GM12878 (cell line): Measurements from ENCODE around the gene HMX3. TPM values are rescaled to one million over a fixed set of nuclear protein-coding genes. Genes with fewer than 3 reads are reported as not detected.
A peak's percentile ranks its signal among the peaks of the same experiment; 100 is the strongest.

Source experiments
- ATAC-seq: fragments of 200-7000 bp; cut with Tn5 transposase; 3 replicates; pipeline ENCODE4 v1.9.1; 2020; ENCODE audit warnings: mild to moderate bottlenecking, moderate library complexity
- BruUV-seq: library from RNA; stranded (reverse); fragments of 400-500 nt; replicated peaks from 2 replicates; lab custom pipeline; 2021; lab: Mats Ljungman, UMichigan
- CTCF ChIA-PET: fragments of 300-600 bp; sonication (Branson Sonifier 250); formaldehyde crosslinking; extraction: SDS; loops from one replicate; lab custom pipeline; 2021; ENCODE audit warnings: inconsistent platforms; lab: Yijun Ruan, JAX
- POLR2A ChIA-PET: fragments of 350-600 bp; formaldehyde crosslinking; extraction: SDS; loops from one replicate; lab custom pipeline; 2021; ENCODE audit warnings: inconsistent platforms; lab: Charles Lee
- RAD21 ChIA-PET: fragments of 300-600 bp; sonication (Branson Sonifier 250); formaldehyde crosslinking; loops from one replicate; lab custom pipeline; 2023; ENCODE audit warnings: antibody characterized with exemption; ENCODE audit not compliant: unreplicated experiment; lab: Charles Lee
- SMC1A ChIA-PET: fragments of 300-600 bp; sonication (Branson Sonifier 250); formaldehyde crosslinking; loops from one replicate; lab custom pipeline; 2023; ENCODE audit not compliant: unreplicated experiment, uncharacterized antibody; lab: Charles Lee
- DNase-seq: peaks from one replicate; pipeline ENCODE4 v3.0.0-alpha.2; 2011; ENCODE audit warnings: low read depth, low spot score
- FAIRE-seq: peaks from 3 replicates; lab custom pipeline; 2011; peaks lifted over from hg19 to GRCh38; lab: Jason Lieb, UNC
- H2AFZ ChIP-seq: 2 replicates; pipeline ENCODE4 v1.6.0; 2011; ENCODE audit warnings: low read depth, low read length, control low read depth; ENCODE audit not compliant: control insufficient read depth
- H3K27ac ChIP-seq: 2 replicates; pipeline ENCODE4 v1.5.1; 2011; ENCODE audit warnings: control low read depth; ENCODE audit not compliant: control insufficient read depth, insufficient read depth
- H3K27me3 ChIP-seq, 2 experiments: replicated peaks in 1 of 2; 2 replicates each; pipeline versions ENCODE4 v1.6.0 to v1.6.1; 2011; ENCODE audit warnings: low read length in 1 of 2; ENCODE audit not compliant: control insufficient read depth in 2 of 2, insufficient read depth in 2 of 2
- H3K36me3 ChIP-seq, 2 experiments: 2 replicates each; pipeline ENCODE4 v1.5.1; 2011; ENCODE audit warnings: low read length in 1 of 2; ENCODE audit not compliant: control insufficient read depth in 2 of 2, insufficient read depth in 2 of 2
- H3K4me1 ChIP-seq: 2 replicates; pipeline ENCODE4 v1.6.1; 2011; ENCODE audit warnings: mild to moderate bottlenecking, low read length, moderate library complexity, mixed read lengths; ENCODE audit not compliant: control insufficient read depth, insufficient read depth
- H3K4me2 ChIP-seq: 2 replicates; pipeline ENCODE4 v1.6.0; 2011; ENCODE audit warnings: control low read depth; ENCODE audit not compliant: control insufficient read depth, insufficient read depth
- H3K4me3 ChIP-seq: fragments of 200-600 bp; sonication (generic); 2 replicates; pipeline ENCODE4 v1.5.1; 2016
- H3K79me2 ChIP-seq: 2 replicates; pipeline ENCODE4 v1.6.0; 2011; ENCODE audit warnings: low read length; ENCODE audit not compliant: control insufficient read depth, insufficient read depth
- H3K9ac ChIP-seq: 2 replicates; pipeline ENCODE4 v1.8.0; 2011; ENCODE audit warnings: low read length, control low read depth, mixed read lengths; ENCODE audit not compliant: control insufficient read depth, insufficient read depth
- H3K9me3 ChIP-seq: replicated peaks from 3 replicates; pipeline ENCODE4 v1.5.1; 2011; ENCODE audit warnings: mild to moderate bottlenecking, low read length; ENCODE audit not compliant: control insufficient read depth, insufficient read depth
- H4K20me1 ChIP-seq: 2 replicates; pipeline ENCODE4 v1.6.0; 2011; ENCODE audit not compliant: control insufficient read depth, insufficient read depth
- BHLHE40 ChIP-seq, 2 experiments: fragments of 450-650 bp in 1 of 2; IDR thresholded peaks; 2 replicates each; pipeline ENCODE4 v1.6.1; 2011 to 2017; ENCODE audit warnings: low read depth in 2 of 2, borderline replicate concordance in 1 of 2, improper control_type of control experiment in 1 of 2, low read length in 1 of 2, mild to moderate bottlenecking in 1 of 2
- CBX5 ChIP-seq: sonication (generic); IDR thresholded peaks from 2 replicates; pipeline ENCODE4 v1.6.1; 2016; ENCODE audit warnings: low read depth, moderate library complexity, mild to moderate bottlenecking, inconsistent platforms
- CHD4 ChIP-seq: fragments of 200-600 bp; sonication (generic); IDR thresholded peaks from 2 replicates; pipeline ENCODE4 v1.6.1; 2016; ENCODE audit warnings: mild to moderate bottlenecking
- JUNB ChIP-seq: IDR thresholded peaks from 2 replicates; pipeline ENCODE4 v1.6.1; 2016; ENCODE audit warnings: antibody characterized with exemption, mild to moderate bottlenecking
- NFYB ChIP-seq: IDR thresholded peaks from 2 replicates; pipeline ENCODE4 v1.6.1; 2011; ENCODE audit warnings: low read depth, mild to moderate bottlenecking, low read length, improper control_type of control experiment, moderate library complexity; ENCODE audit not compliant: insufficient read depth
- NKRF ChIP-seq: fragments of 450-650 bp; conservative IDR thresholded peaks from 2 replicates; pipeline ENCODE4 v1.6.1; 2017; ENCODE audit warnings: mild to moderate bottlenecking, moderate library complexity
- POLR2A ChIP-seq: IDR thresholded peaks from 2 replicates; pipeline ENCODE4 v1.6.1; 2011; ENCODE audit warnings: low read depth, mild to moderate bottlenecking, low read length
- RBBP5 ChIP-seq: fragments of 200-600 bp; sonication (generic); conservative IDR thresholded peaks from 2 replicates; pipeline ENCODE4 v1.6.1; 2016
- RUNX3 ChIP-seq: IDR thresholded peaks from 2 replicates; pipeline ENCODE4 v1.6.1; 2012; ENCODE audit warnings: low read length, inconsistent platforms
- SMAD5 ChIP-seq: IDR thresholded peaks from 2 replicates; pipeline ENCODE4 v1.6.1; 2016; ENCODE audit warnings: antibody characterized with exemption, low read depth
- TAF1 ChIP-seq: IDR thresholded peaks from 2 replicates; pipeline ENCODE4 v1.6.1; 2011; ENCODE audit warnings: mild to moderate bottlenecking, low read depth, low read length, borderline replicate concordance
- ZNF687 ChIP-seq: fragments of 450-650 bp; IDR thresholded peaks from 2 replicates; pipeline ENCODE4 v1.6.1; 2017; ENCODE audit warnings: mild to moderate bottlenecking, moderate library complexity
- WGBS: methylation state at CpG from one replicate; pipeline ENCODE4 v1.1.6; 2016; ENCODE audit warnings: low lambda C conversion rate; ENCODE audit not compliant: insufficient replicate concordance, insufficient coverage; ENCODE audit errors: missing lambda C conversion rate; 5-methylcytosine and 5-hydroxymethylcytosine counted together
- in situ Hi-C: fragments of 300-500 bp; cut with MboI; formaldehyde crosslinking; loops from 9 replicates; pipeline ENCODE4 v1.14.3; 2018; ENCODE audit warnings: mixed read lengths
- intact Hi-C: fragments of 100-400 bp; cut with micrococcal nuclease; formaldehyde crosslinking; loops from one replicate; pipeline ENCODE4 v1.14.2; 2022; ENCODE audit not compliant: unreplicated experiment
- polyA plus RNA-seq, 11 experiments: library from polyadenylated mRNA; depleted of rRNA in 4 of 11; unstranded in 6 of 11; stranded (reverse) in 5 of 11; fragments of >200 nt; fragmentation: Nextera tagmentation in 4 of 11; fragmentation: Illumina TruSeq in 1 of 11; extraction: Ambion mirVana in 4 of 11; extraction: Trizol in 1 of 11; gene quantifications; 1 replicate in 1 of 11; 2 replicates in 10 of 11; pipeline versions ENCODE4 v1.2.1 to v1.2.3, GENCODE V29; 2011 to 2016; ENCODE audit warnings: inconsistent platforms in 2 of 11, missing spikeins in 2 of 11, low read depth in 1 of 11
- total RNA-seq, 4 experiments: library from RNA; depleted of rRNA in 3 of 4; stranded (reverse); fragments of >200 nt in 3 of 4; fragmentation: Illumina TruSeq in 1 of 4; extraction: Trizol in 1 of 4; gene quantifications; 2 replicates each; pipeline versions ENCODE4 v1.2.1 to v1.2.3, GENCODE V29; 2013 to 2021

Gene HMX3
- total and polyA plus RNA-seq, 10 of the 15 experiments (the other 5 are each of a cell fraction or from before 2014, with no cell fraction given): 0.63 to 60.5 (median 15.3) TPM; not detected in 2

- TF ChIP-seq RBBP5: no peak
These were observed 19.1 kb downstream of the HMX3 start (continued) for GRCh38 chr10:123154711-123155505.

- H3K79me2 ChIP-seq: peaks cover 69% of the 10 kb centered on the region
- POLR2A ChIA-PET: interaction anchor here (1.1 kb wide), 1 partner anchor 242 kb away, joined by 3 read pairs; no protein-coding TSS in a partner anchor
- WGBS: 33% methylated on average over 2 of the region's 2 CpGs
- intact Hi-C loops: no loop called here
- SMC1A ChIA-PET: interaction anchor here (1.4 to 2.7 kb wide), 3 partner anchors 9 to 398 kb away, joined by 4 to 9 read pairs (median 6); no protein-coding TSS in a partner anchor
- FAIRE-seq: no peak
- CTCF ChIA-PET: interaction anchor here (0.7 to 1.5 kb wide), 3 partner anchors 11 to 225 kb away, joined by 3 to 6 read pairs (median 4); no protein-coding TSS in a partner anchor
- no peak for TF ChIP-seq NFYB
- no peak for TF ChIP-seq ZNF687
- TF ChIP-seq CHD4: no peak
- TF ChIP-seq RUNX3: no peak
- no peak for TF ChIP-seq POLR2A
- no peak for TF ChIP-seq TAF1
- TF ChIP-seq SMAD5: no peak
- no peak for TF ChIP-seq CBX5
- TF ChIP-seq BHLHE40 (IDR thresholded peaks at IDR 0.05; ENCODE audit: borderline replicate concordance in 1 of 2, low read depth in 2 of 2, low read length in 1 of 2): no peak
- TF ChIP-seq JUNB: no peak
- TF ChIP-seq NKRF: no peak
- TF ChIP-seq, all 136 proteins: peak for 0
- no TSS peak for BruUV-seq
- DNase-seq: no peak
- Histone ChIP-seq H3K9me3 (no peaks in the 10 kb centered on the region), H3K4me1 (peaks cover 19% of the 10 kb centered on the region), H2AFZ (no peak overlapping the region), H3K27ac (no peak overlapping the region; the same call in 1 of the 2 replicates), H3K36me3 (peaks cover 0 to 27% of the 10 kb centered on the region in 2 experiments), H4K20me1 (no peaks in the 10 kb centered on the region; the same call in none of the 2 replicates), H3K4me3 (peak overlapping the region; percentile 93), H3K9ac (peak overlapping the region; percentile 99), H3K4me2 (peak overlapping the region; percentile 30), H3K27me3 (no peaks in the 10 kb centered on the region)
- no peak for ATAC-seq
- in situ Hi-C loops: no loop called here
- RAD21 ChIA-PET: no interaction called here
These were observed 20.3 kb downstream of the HMX3 start for GRCh38 chr10:123156078-123156477.
